Endothelial cell of umbilical vein (primary cell): ENCODE measurements around the gene C12orf50. TPM values are rescaled to one million over a fixed set of nuclear protein-coding genes. Genes with fewer than 3 reads are reported as not detected.

Experiments
- BruUV-seq: library from RNA; stranded (reverse); fragments of 400-500 nt; replicated peaks from 2 replicates; lab custom pipeline; 2021; lab: Mats Ljungman, UMichigan
- CTCF ChIA-PET: fragments of 300-600, 350-600 bp; sonication (Branson Sonifier 250); formaldehyde crosslinking; loops from one replicate; lab custom pipeline; 2021; ENCODE audit warnings: antibody characterized with exemption, inconsistent platforms; lab: Charles Lee
- POLR2A ChIA-PET: fragments of 300-600, 350-600 bp; sonication (Branson Sonifier 250); formaldehyde crosslinking; loops from one replicate; lab custom pipeline; 2021; ENCODE audit warnings: antibody characterized with exemption, inconsistent platforms; lab: Charles Lee
- DNase-seq: peaks from one replicate; pipeline ENCODE4 v3.0.0-alpha.2; 2011; ENCODE audit warnings: low read depth, low spot score
- FAIRE-seq: peaks from 2 replicates; lab custom pipeline; 2011; peaks lifted over from hg19 to GRCh38; lab: Jason Lieb, UNC
- H2AFZ ChIP-seq: 2 replicates; pipeline ENCODE4 v1.6.0; 2012; ENCODE audit warnings: low read depth, low read length, control low read depth, inconsistent platforms
- H3K27ac ChIP-seq: 2 replicates; pipeline ENCODE4 v1.5.1; 2011; ENCODE audit warnings: low read depth, mild to moderate bottlenecking, control low read depth, low read length, moderate library complexity; ENCODE audit not compliant: insufficient read depth
- H3K27me3 ChIP-seq, 2 experiments: 2 replicates each; pipeline versions ENCODE4 v1.6.0 to v1.6.1; 2011; ENCODE audit warnings: low read length in 2 of 2, mixed read lengths in 1 of 2; ENCODE audit not compliant: control insufficient read depth in 2 of 2, insufficient read depth in 2 of 2
- H3K36me3 ChIP-seq, 2 experiments: 2 replicates in 1 of 2; 3 replicates in 1 of 2; pipeline ENCODE4 v1.5.1; 2011; ENCODE audit warnings: low read length in 2 of 2, mild to moderate bottlenecking in 1 of 2, moderate library complexity in 1 of 2; ENCODE audit not compliant: control insufficient read depth in 2 of 2, insufficient read depth in 2 of 2; ENCODE audit errors: extremely low read depth in 1 of 2
- H3K4me1 ChIP-seq: 3 replicates; pipeline ENCODE4 v1.5.1; 2011; ENCODE audit warnings: mild to moderate bottlenecking, low read length; ENCODE audit not compliant: control insufficient read depth, insufficient read depth; ENCODE audit errors: extremely low read depth
- H3K4me2 ChIP-seq: 2 replicates; pipeline ENCODE4 v1.6.1; 2011; ENCODE audit warnings: low read length, control low read depth, mixed read lengths; ENCODE audit not compliant: insufficient read depth
- H3K4me3 ChIP-seq, 3 experiments: fragments of 200-600 bp in 1 of 3; sonication (generic), shearing (Covaris generic) in 1 of 3; replicated peaks in 1 of 3; 2 replicates each; pipeline ENCODE4 v1.5.1; 2011 to 2016; ENCODE audit warnings: control low read depth in 3 of 3, low read length in 3 of 3, mild to moderate bottlenecking in 2 of 3, inconsistent platforms in 1 of 3, low read depth in 1 of 3, moderate library complexity in 1 of 3; ENCODE audit not compliant: insufficient read depth in 1 of 3
- H3K79me2 ChIP-seq: 2 replicates; pipeline ENCODE4 v1.6.0; 2012; ENCODE audit warnings: low read length, inconsistent platforms; ENCODE audit not compliant: control insufficient read depth, insufficient read depth
- H3K9ac ChIP-seq: replicated peaks from 2 replicates; pipeline ENCODE3; 2011; ENCODE audit warnings: low read length, control low read depth; ENCODE audit not compliant: insufficient read depth; ENCODE audit errors: extremely low read depth
- H3K9me1 ChIP-seq: replicated peaks from 3 replicates; pipeline ENCODE4 v1.6.0; 2011; ENCODE audit warnings: mild to moderate bottlenecking, low read length; ENCODE audit not compliant: control insufficient read depth, insufficient read depth; ENCODE audit errors: extremely low read depth
- H3K9me3 ChIP-seq: replicated peaks from 2 replicates; pipeline ENCODE4 v1.5.1; 2012; ENCODE audit warnings: low read length, inconsistent platforms; ENCODE audit not compliant: control insufficient read depth, insufficient read depth
- H4K20me1 ChIP-seq: replicated peaks from 2 replicates; pipeline ENCODE3; 2011; ENCODE audit warnings: mild to moderate bottlenecking, low read length; ENCODE audit not compliant: control insufficient read depth, insufficient read depth; ENCODE audit errors: extremely low read depth
- EZH2 ChIP-seq: IDR thresholded peaks from 2 replicates; pipeline ENCODE4 v1.6.1; 2012; ENCODE audit warnings: borderline replicate concordance, low read depth, mild to moderate bottlenecking, moderate library complexity, low read length, inconsistent platforms; ENCODE audit not compliant: severe bottlenecking
- FOS ChIP-seq: IDR thresholded peaks from 2 replicates; pipeline ENCODE4 v1.6.1; 2011; ENCODE audit warnings: mild to moderate bottlenecking, low read length, moderate library complexity, borderline replicate concordance; ENCODE audit not compliant: insufficient read depth
- GATA2 ChIP-seq: IDR thresholded peaks from 2 replicates; pipeline ENCODE4 v1.7.0; 2011; ENCODE audit warnings: low read depth, mild to moderate bottlenecking, moderate library complexity, mixed read lengths, low read length; ENCODE audit not compliant: insufficient read length, insufficient read depth
- JUN ChIP-seq: IDR thresholded peaks from 2 replicates; pipeline ENCODE4 v1.6.1; 2011; ENCODE audit warnings: borderline replicate concordance, low read depth; ENCODE audit not compliant: insufficient read length, insufficient read depth
- MYC ChIP-seq: IDR thresholded peaks from one replicate; pipeline ENCODE4 v1.6.1; 2011; ENCODE audit warnings: mild to moderate bottlenecking, low read depth, low read length
- POLR2A ChIP-seq: IDR thresholded peaks from 2 replicates; pipeline ENCODE4 v1.6.1; 2012; ENCODE audit warnings: low read depth, mild to moderate bottlenecking, control low read depth, low read length
- POLR2AphosphoS5 ChIP-seq: IDR thresholded peaks from 2 replicates; pipeline ENCODE4 v1.6.1; 2012; ENCODE audit warnings: low read depth, mild to moderate bottlenecking, control low read depth, low read length, moderate library complexity; ENCODE audit not compliant: insufficient read depth
- dilution Hi-C: fragments of 300-500 bp; cut with MboI; formaldehyde crosslinking; loops from one replicate; pipeline ENCODE4 v1.15.0; 2019; ENCODE audit warnings: low sequenced_read_pairs; ENCODE audit not compliant: extremely low pct_ligation_motif_present
- intact Hi-C: fragments of 100-400 bp; cut with micrococcal nuclease; formaldehyde crosslinking; loops from one replicate; pipeline ENCODE4 v1.10.0; 2022
- polyA plus RNA-seq, 4 experiments: library from polyadenylated mRNA; depleted of rRNA in 3 of 4; stranded (reverse) in 3 of 4; unstranded in 1 of 4; fragments of >200 nt; gene quantifications; 2 replicates each; pipeline versions ENCODE4 v1.2.1 to v1.2.3, GENCODE V29; 2011 to 2012; ENCODE audit warnings: missing spikeins in 1 of 4
- total RNA-seq: library from RNA; stranded (reverse); gene quantifications from 2 replicates; pipeline ENCODE4 v1.2.3, GENCODE V29; 2021
- TF ChIP-seq, protein P1 (sequence below), 2 donors: IDR thresholded peaks; 1 replicate in 1 of 2; 2 replicates in 1 of 2; pipeline ENCODE4 v1.5.1; 2011; ENCODE audit warnings: low read length in 2 of 2, mild to moderate bottlenecking in 2 of 2, moderate library complexity in 2 of 2, control low read depth in 1 of 2, inconsistent platforms in 1 of 2, low read depth in 1 of 2; ENCODE audit not compliant: insufficient read depth in 1 of 2; ENCODE audit errors: extremely low read depth in 1 of 2
- TF ChIP-seq, protein P2 (sequence below): IDR thresholded peaks from 2 replicates; pipeline ENCODE4 v1.6.1; 2011; ENCODE audit not compliant: insufficient read depth, insufficient read length

The C12orf50 gene
- total and polyA plus RNA-seq, 2 donors (not counting 3 experiments of a cell fraction or from before 2014, with no cell fraction given), result 0.31 TPM; not detected in 1

DNA sequence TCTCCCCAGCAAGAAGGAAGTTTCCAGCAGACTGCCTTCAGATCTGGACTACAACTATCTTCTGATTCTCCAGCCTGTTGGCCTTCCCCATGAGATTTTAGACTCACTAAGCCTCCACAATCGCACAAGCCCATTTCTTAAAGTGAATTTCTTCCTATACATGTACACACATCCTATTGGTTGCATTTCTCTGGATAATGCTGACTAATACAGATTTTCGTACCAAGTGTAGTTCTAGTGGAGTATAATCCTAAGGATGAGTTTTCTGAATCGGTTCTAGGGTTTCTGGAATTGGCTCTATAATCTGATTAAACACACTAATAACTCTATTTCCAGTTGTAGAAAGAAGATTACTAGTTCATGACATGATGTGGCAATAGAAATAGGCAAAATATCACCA is 53.3 kb downstream of the C12orf50 start:
- Histone ChIP-seq H3K9me1 (no peaks in the 10 kb centered on the region), H3K36me3 (no peaks in the 10 kb centered on the region), H3K9me3 (no peaks in the 10 kb centered on the region), H3K4me3 (no peak overlapping the region), H3K27ac (no peak overlapping the region), H4K20me1 (no peaks in the 10 kb centered on the region), H3K27me3 (no peaks in the 10 kb centered on the region), H3K4me2 (no peak overlapping the region), H3K4me1 (no peaks in the 10 kb centered on the region), H3K9ac (no peak overlapping the region), H3K79me2 (no peaks in the 10 kb centered on the region), H2AFZ (no peak overlapping the region)
- TF ChIP-seq POLR2AphosphoS5 (no peak), GATA2 (no peak), JUN (no peak), FOS (no peak), EZH2 (no peak), POLR2A (no peak), MYC (no peak)
- TF ChIP-seq, protein P1, sequence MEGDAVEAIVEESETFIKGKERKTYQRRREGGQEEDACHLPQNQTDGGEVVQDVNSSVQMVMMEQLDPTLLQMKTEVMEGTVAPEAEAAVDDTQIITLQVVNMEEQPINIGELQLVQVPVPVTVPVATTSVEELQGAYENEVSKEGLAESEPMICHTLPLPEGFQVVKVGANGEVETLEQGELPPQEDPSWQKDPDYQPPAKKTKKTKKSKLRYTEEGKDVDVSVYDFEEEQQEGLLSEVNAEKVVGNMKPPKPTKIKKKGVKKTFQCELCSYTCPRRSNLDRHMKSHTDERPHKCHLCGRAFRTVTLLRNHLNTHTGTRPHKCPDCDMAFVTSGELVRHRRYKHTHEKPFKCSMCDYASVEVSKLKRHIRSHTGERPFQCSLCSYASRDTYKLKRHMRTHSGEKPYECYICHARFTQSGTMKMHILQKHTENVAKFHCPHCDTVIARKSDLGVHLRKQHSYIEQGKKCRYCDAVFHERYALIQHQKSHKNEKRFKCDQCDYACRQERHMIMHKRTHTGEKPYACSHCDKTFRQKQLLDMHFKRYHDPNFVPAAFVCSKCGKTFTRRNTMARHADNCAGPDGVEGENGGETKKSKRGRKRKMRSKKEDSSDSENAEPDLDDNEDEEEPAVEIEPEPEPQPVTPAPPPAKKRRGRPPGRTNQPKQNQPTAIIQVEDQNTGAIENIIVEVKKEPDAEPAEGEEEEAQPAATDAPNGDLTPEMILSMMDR (IDR thresholded peaks at IDR 0.05; ENCODE audit: extremely low read depth in 1 of 2, insufficient read depth in 1 of 2, low read depth in 1 of 2, low read length in 2 of 2), result no peak
- TF ChIP-seq, protein P2, sequence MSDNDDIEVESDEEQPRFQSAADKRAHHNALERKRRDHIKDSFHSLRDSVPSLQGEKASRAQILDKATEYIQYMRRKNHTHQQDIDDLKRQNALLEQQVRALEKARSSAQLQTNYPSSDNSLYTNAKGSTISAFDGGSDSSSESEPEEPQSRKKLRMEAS, result no peak
- dilution Hi-C loops (no loop called here), intact Hi-C loops (no loop called here)
- POLR2A ChIA-PET, result no interaction called here
- no peak for DNase-seq
- BruUV-seq, result no TSS peak
- CTCF ChIA-PET, result no interaction called here
- no peak for FAIRE-seq
